ENCODE results near the gene PTRH1. TPM values are rescaled to one million over a fixed set of nuclear protein-coding genes. Genes with fewer than 3 reads are reported as not detected.

PTRH1 gene
- total and polyA plus RNA-seq, 5 donors from 2014 or later = 9.3 to 36.5 (median 27.5) TPM

DNA sequence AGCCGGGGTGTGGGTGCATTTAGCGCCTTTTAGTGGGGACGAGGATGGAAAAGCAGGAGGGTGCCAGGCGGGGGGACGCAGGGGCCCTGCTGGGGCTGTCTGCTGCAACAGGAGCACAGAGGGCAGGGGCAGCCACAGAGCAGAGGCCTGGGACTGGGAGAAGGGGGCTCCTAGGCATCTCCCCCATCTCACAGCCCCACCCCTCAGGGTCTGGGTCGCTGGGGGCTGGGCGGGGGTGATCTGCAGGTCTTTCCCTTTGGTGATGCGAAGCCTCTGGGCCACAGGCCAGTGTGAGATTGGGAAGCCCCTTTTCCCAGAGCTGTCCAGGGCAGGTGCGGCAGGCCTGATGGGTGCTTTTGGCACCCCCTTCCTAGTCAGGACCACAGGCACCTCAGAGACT is 14.8 kb upstream of the PTRH1 start:
- Mint-ChIP-seq H3K27ac (no peak overlapping the region), H3K36me3 (no peaks in the 10 kb centered on the region), H3K4me1 (peaks cover 2 to 13% (median 7%) of the 10 kb centered on the region in 4 donors), H3K9me3 (no peaks in the 10 kb centered on the region), H3K27me3 (no peaks in the 10 kb centered on the region), H3K4me3 (peak overlapping the region in 1 of 4 donors; percentile 54)
- peaks cover 8% of the 10 kb centered on the region for H3K4me1 ChIP-seq (ENCODE audit: control insufficient read depth, insufficient read depth, low read length, poor library complexity, severe bottlenecking)
- no peak for DNase-seq
- H3K36me3 ChIP-seq (ENCODE audit: control insufficient read depth, insufficient read depth, low read length) = peaks cover 2% of the 10 kb centered on the region
- no peaks in the 10 kb centered on the region for H3K27me3 ChIP-seq (ENCODE audit: control insufficient read depth, insufficient read depth, low read length)
- no peak overlapping the region for H3K27ac ChIP-seq (ENCODE audit: insufficient read depth, low read length, poor library complexity, severe bottlenecking)
- no peak overlapping the region for H3K4me3 ChIP-seq (ENCODE audit: low read depth, low read length)
- no peaks in the 10 kb centered on the region for H3K9me3 ChIP-seq (ENCODE audit: control insufficient read depth in 2 of 2, low read length in 2 of 2)
- ATAC-seq (ENCODE audit: low read depth in 2 of 2) = no peak

DNA sequence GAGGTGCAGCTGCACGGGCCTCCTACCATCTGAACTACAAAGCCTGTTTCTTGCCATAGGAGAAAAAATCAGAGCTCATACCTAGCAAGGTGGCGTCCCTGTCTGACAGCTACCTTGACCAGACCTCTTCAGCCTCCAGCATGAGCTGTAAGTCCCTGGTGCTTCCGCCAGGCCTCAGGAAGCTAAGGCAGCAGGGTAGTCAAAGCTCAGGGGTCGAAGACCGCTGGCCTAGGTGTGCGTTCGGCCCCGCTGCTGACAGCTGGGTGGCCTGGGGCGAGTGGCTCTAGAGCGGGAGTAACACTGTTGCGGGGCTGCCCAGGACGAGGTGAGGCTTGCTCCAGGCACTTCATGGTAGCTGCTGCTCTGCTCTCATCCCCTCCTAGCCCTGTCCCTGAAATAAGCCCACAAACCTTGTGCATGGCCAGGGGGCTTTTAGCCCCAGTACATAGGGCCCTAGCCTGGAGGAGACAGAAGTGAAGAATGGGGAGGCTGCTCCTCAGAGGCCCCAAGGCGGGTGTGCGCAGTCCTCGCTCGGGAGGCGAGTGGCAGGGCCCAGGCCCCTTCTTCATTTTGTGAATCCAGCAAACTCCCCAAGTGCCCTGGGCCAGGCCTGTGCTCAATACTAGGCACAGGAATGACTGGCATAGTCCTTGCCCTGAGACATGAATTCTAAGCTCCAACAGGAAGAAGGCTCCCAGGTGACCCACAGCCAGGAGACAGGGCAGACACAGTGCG is 14.2 kb upstream of the PTRH1 start:
- Histone ChIP-seq H3K9me3 (ENCODE audit: control insufficient read depth in 2 of 2, low read length in 2 of 2) (no peaks in the 10 kb centered on the region), H3K36me3 (ENCODE audit: control insufficient read depth, insufficient read depth, low read length) (peaks cover 2% of the 10 kb centered on the region), H3K4me3 (ENCODE audit: low read depth, low read length) (no peak overlapping the region), H3K27me3 (ENCODE audit: control insufficient read depth, insufficient read depth, low read length) (no peaks in the 10 kb centered on the region), H3K27ac (ENCODE audit: insufficient read depth, low read length, poor library complexity, severe bottlenecking) (no peak overlapping the region), H3K4me1 (ENCODE audit: control insufficient read depth, insufficient read depth, low read length, poor library complexity, severe bottlenecking) (peaks cover 7% of the 10 kb centered on the region)
- no peak overlapping the region for H3K27ac Mint-ChIP-seq
- H3K4me1 Mint-ChIP-seq = peaks cover 0 to 12% (median 7%) of the 10 kb centered on the region in 4 donors
- no peaks in the 10 kb centered on the region for H3K9me3 Mint-ChIP-seq
- no peaks in the 10 kb centered on the region for H3K36me3 Mint-ChIP-seq
- peak overlapping the region in 1 of 4 donors; percentile 54 for H3K4me3 Mint-ChIP-seq
- H3K27me3 Mint-ChIP-seq = no peaks in the 10 kb centered on the region
- DNase-seq = no peak
- no peak for ATAC-seq (ENCODE audit: low read depth in 2 of 2)

DNA sequence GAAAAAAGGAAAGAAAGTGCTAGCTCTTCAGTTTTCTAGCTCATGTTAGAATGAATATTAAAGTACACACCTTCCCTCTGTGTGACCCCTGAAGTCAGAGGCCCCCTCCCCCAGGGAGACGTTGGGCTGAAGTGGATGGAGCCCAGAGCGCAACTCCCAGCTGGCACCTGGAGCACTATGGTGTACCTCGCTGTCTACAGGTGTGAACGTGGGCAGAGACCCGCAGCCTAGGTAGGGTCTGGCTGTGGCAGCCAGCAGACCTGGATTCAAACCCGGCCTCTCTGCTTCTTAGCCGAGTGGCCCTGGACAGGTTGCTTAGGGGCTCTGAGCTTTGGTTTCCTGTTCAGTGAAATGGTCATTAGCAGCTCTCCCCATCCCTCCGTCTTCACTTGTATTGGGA is 13.3 kb upstream of the PTRH1 start:
- no peaks in the 10 kb centered on the region for H3K27me3 Mint-ChIP-seq
- H3K27ac Mint-ChIP-seq = no peak overlapping the region
- H3K36me3 Mint-ChIP-seq = no peaks in the 10 kb centered on the region

DNA sequence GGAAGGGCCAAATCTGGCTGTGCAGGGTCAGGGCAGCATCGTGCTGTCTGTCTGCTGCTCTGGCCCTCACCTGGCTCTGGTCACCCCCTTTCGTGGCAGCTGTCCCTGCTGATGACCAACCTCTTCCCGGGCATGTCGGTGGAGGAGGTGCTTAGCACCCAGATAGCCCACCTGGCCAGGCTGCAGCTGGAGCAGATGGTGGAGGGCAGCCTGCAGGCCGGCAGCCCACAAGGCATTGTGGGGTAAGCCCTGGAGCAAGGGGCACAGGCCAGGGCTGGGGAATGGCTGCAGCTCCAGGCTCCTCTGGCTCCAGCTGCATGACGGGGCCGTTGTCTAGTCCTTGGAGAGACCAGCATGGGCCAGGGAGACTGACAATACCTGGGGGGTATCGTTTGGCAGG is 11.4 kb upstream of the PTRH1 start:
- Mint-ChIP-seq H3K4me1 (peaks cover 0 to 4% (median 0%) of the 10 kb centered on the region in 4 donors), H3K4me3 (no peak overlapping the region), H3K27me3 (no peaks in the 10 kb centered on the region), H3K36me3 (no peaks in the 10 kb centered on the region), H3K9me3 (no peaks in the 10 kb centered on the region), H3K27ac (no peak overlapping the region)
- Histone ChIP-seq H3K4me1 (ENCODE audit: control insufficient read depth, insufficient read depth, low read length, poor library complexity, severe bottlenecking) (no peaks in the 10 kb centered on the region), H3K9me3 (ENCODE audit: control insufficient read depth in 2 of 2, low read length in 2 of 2) (no peaks in the 10 kb centered on the region), H3K4me3 (ENCODE audit: low read depth, low read length) (no peak overlapping the region), H3K27ac (ENCODE audit: insufficient read depth, low read length, poor library complexity, severe bottlenecking) (no peak overlapping the region), H3K27me3 (ENCODE audit: control insufficient read depth, insufficient read depth, low read length) (no peaks in the 10 kb centered on the region), H3K36me3 (ENCODE audit: control insufficient read depth, insufficient read depth, low read length) (no peaks in the 10 kb centered on the region)
- DNase-seq = no peak
- no peak for ATAC-seq (ENCODE audit: low read depth in 2 of 2)

More for the DNA sequence above, 13.3 kb upstream of the PTRH1 start:
- Histone ChIP-seq H3K9me3 (ENCODE audit: control insufficient read depth in 2 of 2, low read length in 2 of 2) (no peaks in the 10 kb centered on the region), H3K36me3 (ENCODE audit: control insufficient read depth, insufficient read depth, low read length) (peaks cover 2% of the 10 kb centered on the region), H3K4me3 (ENCODE audit: low read depth, low read length) (no peak overlapping the region), H3K27me3 (ENCODE audit: control insufficient read depth, insufficient read depth, low read length) (no peaks in the 10 kb centered on the region), H3K27ac (ENCODE audit: insufficient read depth, low read length, poor library complexity, severe bottlenecking) (no peak overlapping the region), H3K4me1 (ENCODE audit: control insufficient read depth, insufficient read depth, low read length, poor library complexity, severe bottlenecking) (no peaks in the 10 kb centered on the region)
- ATAC-seq (ENCODE audit: low read depth in 2 of 2) (no peak), DNase-seq (no peak)
- Mint-ChIP-seq H3K4me1 (peaks cover 0 to 4% (median 3%) of the 10 kb centered on the region in 4 donors), H3K9me3 (no peaks in the 10 kb centered on the region), H3K4me3 (peak overlapping the region in 1 of 4 donors; percentile 44)

DNA sequence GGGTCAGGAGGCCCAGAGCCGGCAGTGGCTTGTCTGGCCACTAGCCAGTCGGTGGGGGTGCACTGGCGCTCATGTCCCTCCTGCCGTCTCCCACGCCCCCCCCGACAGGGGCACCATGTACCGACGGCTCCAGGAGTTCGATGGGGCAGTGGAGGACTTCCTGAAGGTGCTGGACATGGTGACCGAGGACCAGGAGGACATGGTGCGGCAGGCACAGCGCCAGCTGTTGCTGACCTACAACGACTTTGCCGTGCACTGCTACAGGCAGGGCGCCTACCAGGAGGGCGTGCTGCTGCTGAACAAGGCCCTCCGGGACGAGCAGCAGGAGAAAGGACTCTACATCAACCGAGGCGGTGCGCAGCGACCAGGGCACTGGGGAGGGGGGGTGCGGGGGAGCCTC is 8.5 kb upstream of the PTRH1 start:
- no peaks in the 10 kb centered on the region for H3K9me3 Mint-ChIP-seq
- no peaks in the 10 kb centered on the region for H3K27me3 Mint-ChIP-seq
- ATAC-seq (ENCODE audit: low read depth in 2 of 2) = no peak
- Histone ChIP-seq H3K4me1 (ENCODE audit: control insufficient read depth, insufficient read depth, low read length, poor library complexity, severe bottlenecking) (peaks cover 9% of the 10 kb centered on the region), H3K36me3 (ENCODE audit: control insufficient read depth, insufficient read depth, low read length) (no peaks in the 10 kb centered on the region), H3K27me3 (ENCODE audit: control insufficient read depth, insufficient read depth, low read length) (no peaks in the 10 kb centered on the region), H3K4me3 (ENCODE audit: low read depth, low read length) (no peak overlapping the region), H3K9me3 (ENCODE audit: control insufficient read depth in 2 of 2, low read length in 2 of 2) (no peaks in the 10 kb centered on the region), H3K27ac (ENCODE audit: insufficient read depth, low read length, poor library complexity, severe bottlenecking) (no peak overlapping the region)
- no peaks in the 10 kb centered on the region for H3K36me3 Mint-ChIP-seq
- H3K4me1 Mint-ChIP-seq = peaks cover 0 to 27% (median 9%) of the 10 kb centered on the region in 4 donors
- H3K4me3 Mint-ChIP-seq = peak overlapping the region in 1 of 4 donors; percentile 7
- DNase-seq = no peak
- H3K27ac Mint-ChIP-seq = no peak overlapping the region

DNA sequence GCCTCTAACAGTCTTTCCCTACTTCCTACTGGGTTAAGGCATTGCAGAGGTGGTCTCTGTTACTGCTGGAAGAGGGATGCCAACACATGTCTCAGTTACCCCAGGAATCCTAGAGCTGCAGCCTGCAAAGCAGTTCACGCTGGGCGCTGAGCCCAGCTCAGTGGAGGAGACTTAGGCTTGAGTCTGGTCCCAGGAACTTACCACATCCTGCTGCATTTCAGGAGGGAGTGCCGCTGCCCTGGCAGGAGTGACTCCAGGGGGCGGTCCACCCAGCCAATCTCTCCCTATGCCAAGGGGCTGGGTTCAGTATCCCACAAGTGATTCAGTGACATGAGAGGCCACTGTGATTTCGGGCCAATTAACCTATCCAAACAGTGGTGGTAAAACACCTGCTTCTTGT is 8.0 kb upstream of the PTRH1 start:
- Histone ChIP-seq H3K9me3 (ENCODE audit: control insufficient read depth in 2 of 2, low read length in 2 of 2) (no peaks in the 10 kb centered on the region), H3K4me3 (ENCODE audit: low read depth, low read length) (no peak overlapping the region), H3K27me3 (ENCODE audit: control insufficient read depth, insufficient read depth, low read length) (no peaks in the 10 kb centered on the region), H3K4me1 (ENCODE audit: control insufficient read depth, insufficient read depth, low read length, poor library complexity, severe bottlenecking) (peaks cover 9% of the 10 kb centered on the region), H3K36me3 (ENCODE audit: control insufficient read depth, insufficient read depth, low read length) (no peaks in the 10 kb centered on the region), H3K27ac (ENCODE audit: insufficient read depth, low read length, poor library complexity, severe bottlenecking) (no peak overlapping the region)
- no peaks in the 10 kb centered on the region for H3K27me3 Mint-ChIP-seq
- DNase-seq = no peak
- H3K36me3 Mint-ChIP-seq = no peaks in the 10 kb centered on the region
- peaks cover 0 to 27% (median 9%) of the 10 kb centered on the region in 4 donors for H3K4me1 Mint-ChIP-seq
- no peak overlapping the region for H3K4me3 Mint-ChIP-seq
- no peaks in the 10 kb centered on the region for H3K9me3 Mint-ChIP-seq
- no peak overlapping the region for H3K27ac Mint-ChIP-seq
- no peak for ATAC-seq (ENCODE audit: low read depth in 2 of 2)

DNA sequence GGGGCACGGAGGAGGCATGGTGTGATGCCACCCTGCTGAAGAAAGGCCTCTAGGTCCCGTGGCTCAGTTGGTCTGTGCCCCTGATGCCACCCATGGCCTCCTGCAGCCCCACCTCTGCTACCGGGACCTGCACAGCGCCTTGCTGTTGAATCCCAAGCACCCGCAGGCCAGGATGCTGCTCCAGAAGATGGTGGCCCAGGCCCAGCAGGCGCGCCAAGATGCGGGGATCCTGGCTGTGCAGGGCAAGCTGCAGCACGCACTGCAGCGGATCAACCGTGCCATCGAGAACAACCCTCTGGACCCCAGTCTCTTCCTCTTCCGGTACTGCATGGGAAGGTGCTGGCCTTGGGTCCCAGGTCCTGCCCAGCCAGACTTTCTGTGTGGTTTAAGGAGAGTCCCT is 7.5 kb upstream of the PTRH1 start:
- Histone ChIP-seq H3K9me3 (ENCODE audit: control insufficient read depth in 2 of 2, low read length in 2 of 2) (no peaks in the 10 kb centered on the region), H3K27me3 (ENCODE audit: control insufficient read depth, insufficient read depth, low read length) (no peaks in the 10 kb centered on the region), H3K4me3 (ENCODE audit: low read depth, low read length) (no peak overlapping the region), H3K36me3 (ENCODE audit: control insufficient read depth, insufficient read depth, low read length) (no peaks in the 10 kb centered on the region), H3K4me1 (ENCODE audit: control insufficient read depth, insufficient read depth, low read length, poor library complexity, severe bottlenecking) (peaks cover 9% of the 10 kb centered on the region), H3K27ac (ENCODE audit: insufficient read depth, low read length, poor library complexity, severe bottlenecking) (no peak overlapping the region)
- Mint-ChIP-seq H3K27me3 (no peaks in the 10 kb centered on the region), H3K36me3 (no peaks in the 10 kb centered on the region), H3K27ac (no peak overlapping the region), H3K4me1 (peaks cover 0 to 27% (median 9%) of the 10 kb centered on the region in 4 donors), H3K4me3 (no peak overlapping the region), H3K9me3 (no peaks in the 10 kb centered on the region)
- ATAC-seq (ENCODE audit: low read depth in 2 of 2) = no peak
- DNase-seq = no peak
